ENCODE measurements around the gene RPL3. TPM values are rescaled to one million over a fixed set of nuclear protein-coding genes. Genes with fewer than 3 reads are reported as not detected.

RPL3 gene
- total RNA-seq, 1 experiment from 2014 or later, result 3,009 TPM

- H3K27me3 Mint-ChIP-seq (ENCODE audit: low read depth), result peaks cover 7% of the 10 kb centered on the region
- DNase-seq (ENCODE audit: low spot score) (no peak), ATAC-seq (no peak)
- no peaks in the 10 kb centered on the region for H3K36me3 Mint-ChIP-seq
- H3K4me3 Mint-ChIP-seq, result no peak overlapping the region
- H3K4me1 Mint-ChIP-seq, result peaks cover 25% of the 10 kb centered on the region
- POLR2A ChIA-PET, result no interaction called here
- TF ChIP-seq ZNF317 (CRISPR knock-in tag; IDR thresholded peaks at IDR 0.05; ENCODE audit: borderline replicate concordance, low read depth) (no peak), ZNF121 (CRISPR knock-in tag; IDR thresholded peaks at IDR 0.05) (0 out of 2 replicates have a peak, but pooled peaks have one; percentile 46)
- CTCF ChIA-PET, result interaction anchor here (0.6 to 4.3 kb wide), 2 partner anchors 13 to 244 kb away, joined by 3 to 64 read pairs; no protein-coding TSS in a partner anchor
- no peaks in the 10 kb centered on the region for H3K9me3 Mint-ChIP-seq
- no peak overlapping the region for H3K27ac Mint-ChIP-seq
Measured at GRCh38 chr22:39345231-39345630, 25.8 kb upstream of the RPL3 start.

GRCh38 chr22:39344046-39344390, 24.6 kb upstream of the RPL3 start:
- ChIA-PET POLR2A (interaction anchor here (0.9 to 2.0 kb wide), 3 partner anchors 10 to 25 kb away, joined by 3 to 13 read pairs (median 5); partner anchors contain the start of gene RPL3), CTCF (interaction anchor here (0.6 to 4.3 kb wide), 41 partner anchors 9 to 575 kb away, joined by 3 to 64 read pairs (median 6); partner anchors contain the start of genes MIEF1, RPL3 and TAB1)
- H3K27me3 Mint-ChIP-seq (ENCODE audit: low read depth), result peaks cover 7% of the 10 kb centered on the region
- H3K27ac Mint-ChIP-seq, result no peak overlapping the region
- H3K4me1 Mint-ChIP-seq, result peaks cover 20% of the 10 kb centered on the region
- ATAC-seq (no peak), DNase-seq (ENCODE audit: low spot score) (no peak)
- no peaks in the 10 kb centered on the region for H3K36me3 Mint-ChIP-seq
- no peaks in the 10 kb centered on the region for H3K9me3 Mint-ChIP-seq
- no peak overlapping the region for H3K4me3 Mint-ChIP-seq
- TF ChIP-seq ZNF232 (CRISPR knock-in tag; IDR thresholded peaks at IDR 0.05) (no peak), ZSCAN18 (CRISPR knock-in tag; IDR thresholded peaks at IDR 0.05) (no peak), GABPB1 (CRISPR knock-in tag; IDR thresholded peaks at IDR 0.05) (no peak), ZNF121 (CRISPR knock-in tag; IDR thresholded peaks at IDR 0.05) (no peak), FOXP4 (CRISPR knock-in tag; IDR thresholded peaks at IDR 0.05) (no peak), ZNF396 (CRISPR knock-in tag; IDR thresholded peaks at IDR 0.05; ENCODE audit: borderline replicate concordance) (no peak), AR (CRISPR knock-in tag; IDR thresholded peaks at IDR 0.05) (no peak), TEAD4 (CRISPR knock-in tag; IDR thresholded peaks at IDR 0.05) (no peak), NFYB (CRISPR knock-in tag; conservative IDR thresholded peaks at IDR 0.05; ENCODE audit: low read depth) (no peak), HMGXB4 (CRISPR knock-in tag; IDR thresholded peaks at IDR 0.05) (no peak), ARID4B (CRISPR knock-in tag; IDR thresholded peaks at IDR 0.05; ENCODE audit: borderline replicate concordance) (no peak), PRDM15 (CRISPR knock-in tag; IDR thresholded peaks at IDR 0.05) (no peak), CREM (CRISPR knock-in tag; IDR thresholded peaks at IDR 0.05) (no peak), ZNF512 (CRISPR knock-in tag; IDR thresholded peaks at IDR 0.05; ENCODE audit: borderline replicate concordance) (no peak)
